Parathyroid adenoma (tissue), 2 donors: ENCODE results near the gene RNFT2.

ENCODE experiments used
- H2AFZ ChIP-seq: fragments of 300-600 bp; sonication (generic); one replicate; pipeline ENCODE4 v1.7.0; 2017; ENCODE audit warnings: antibody characterized with exemption, mild to moderate bottlenecking
- H3K27ac ChIP-seq: fragments of 300-600 bp; sonication (generic); one replicate; pipeline ENCODE4 v1.7.0; 2017
- H3K27me3 ChIP-seq: fragments of 300-600 bp; sonication (generic); one replicate; pipeline ENCODE4 v1.7.0; 2017; ENCODE audit warnings: low read length; ENCODE audit not compliant: control insufficient read depth, insufficient read depth
- H3K36me3 ChIP-seq: fragments of 300-600 bp; sonication (generic); one replicate; pipeline ENCODE4 v1.7.0; 2017; ENCODE audit warnings: low read length; ENCODE audit not compliant: control insufficient read depth, insufficient read depth
- H3K4me1 ChIP-seq: fragments of 300-600 bp; sonication (generic); one replicate; pipeline ENCODE4 v1.7.0; 2017; ENCODE audit warnings: control low read depth
- H3K4me2 ChIP-seq: fragments of 300-600 bp; sonication (generic); one replicate; pipeline ENCODE4 v1.7.0; 2017; ENCODE audit warnings: low read length
- H3K4me3 ChIP-seq: fragments of 300-600 bp; sonication (generic); one replicate; pipeline ENCODE4 v1.7.0; 2017; ENCODE audit warnings: low read depth, low read length
- H3K79me2 ChIP-seq: fragments of 300-600 bp; sonication (generic); one replicate; pipeline ENCODE4 v1.7.0; 2017; ENCODE audit warnings: control low read depth
- H3K9ac ChIP-seq: fragments of 300-600 bp; sonication (generic); one replicate; pipeline ENCODE4 v1.7.0; 2017; ENCODE audit warnings: mild to moderate bottlenecking
- H3K9me3 ChIP-seq: fragments of 300-600 bp; sonication (generic); one replicate; pipeline ENCODE4 v1.7.0; 2017; ENCODE audit warnings: low read length; ENCODE audit not compliant: control insufficient read depth
- TF ChIP-seq, protein P1 (sequence below): fragments of 300-600 bp; sonication (generic); IDR thresholded peaks from one replicate; pipeline ENCODE4 v1.7.0; 2017; ENCODE audit warnings: antibody characterized with exemption, mild to moderate bottlenecking
- donor health status: primary hyperparathyroidism.

The RNFT2 gene

DNA sequence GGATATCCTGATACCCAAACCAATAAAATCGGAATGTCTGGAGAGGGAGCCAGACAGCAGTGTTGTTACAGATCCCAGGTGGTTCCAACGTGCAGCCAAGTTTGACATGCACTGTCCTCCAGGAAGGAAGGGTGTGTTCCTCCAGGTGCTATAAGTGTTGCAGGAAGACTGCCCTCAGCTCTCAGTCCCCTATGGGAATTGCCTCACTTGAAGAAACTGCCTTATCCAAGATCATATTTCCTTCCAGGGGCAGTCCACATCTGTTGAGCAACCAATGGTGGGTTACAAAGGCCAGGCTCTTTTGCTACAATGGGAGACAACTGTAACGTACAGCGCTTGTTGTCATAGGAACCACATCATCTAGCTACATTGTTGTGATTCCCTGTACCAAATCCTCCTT, 159.4 kb downstream of the RNFT2 start:
- Histone ChIP-seq H3K79me2 (no peaks in the 10 kb centered on the region), H3K4me2 (no peak overlapping the region), H3K4me3 (no peak overlapping the region), H3K27ac (no peak overlapping the region), H3K36me3 (no peaks in the 10 kb centered on the region), H2AFZ (no peak overlapping the region), H3K4me1 (no peaks in the 10 kb centered on the region), H3K9me3 (no peaks in the 10 kb centered on the region), H3K27me3 (no peaks in the 10 kb centered on the region), H3K9ac (no peak overlapping the region)
- TF ChIP-seq, protein P1, sequence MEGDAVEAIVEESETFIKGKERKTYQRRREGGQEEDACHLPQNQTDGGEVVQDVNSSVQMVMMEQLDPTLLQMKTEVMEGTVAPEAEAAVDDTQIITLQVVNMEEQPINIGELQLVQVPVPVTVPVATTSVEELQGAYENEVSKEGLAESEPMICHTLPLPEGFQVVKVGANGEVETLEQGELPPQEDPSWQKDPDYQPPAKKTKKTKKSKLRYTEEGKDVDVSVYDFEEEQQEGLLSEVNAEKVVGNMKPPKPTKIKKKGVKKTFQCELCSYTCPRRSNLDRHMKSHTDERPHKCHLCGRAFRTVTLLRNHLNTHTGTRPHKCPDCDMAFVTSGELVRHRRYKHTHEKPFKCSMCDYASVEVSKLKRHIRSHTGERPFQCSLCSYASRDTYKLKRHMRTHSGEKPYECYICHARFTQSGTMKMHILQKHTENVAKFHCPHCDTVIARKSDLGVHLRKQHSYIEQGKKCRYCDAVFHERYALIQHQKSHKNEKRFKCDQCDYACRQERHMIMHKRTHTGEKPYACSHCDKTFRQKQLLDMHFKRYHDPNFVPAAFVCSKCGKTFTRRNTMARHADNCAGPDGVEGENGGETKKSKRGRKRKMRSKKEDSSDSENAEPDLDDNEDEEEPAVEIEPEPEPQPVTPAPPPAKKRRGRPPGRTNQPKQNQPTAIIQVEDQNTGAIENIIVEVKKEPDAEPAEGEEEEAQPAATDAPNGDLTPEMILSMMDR: no peak

DNA sequence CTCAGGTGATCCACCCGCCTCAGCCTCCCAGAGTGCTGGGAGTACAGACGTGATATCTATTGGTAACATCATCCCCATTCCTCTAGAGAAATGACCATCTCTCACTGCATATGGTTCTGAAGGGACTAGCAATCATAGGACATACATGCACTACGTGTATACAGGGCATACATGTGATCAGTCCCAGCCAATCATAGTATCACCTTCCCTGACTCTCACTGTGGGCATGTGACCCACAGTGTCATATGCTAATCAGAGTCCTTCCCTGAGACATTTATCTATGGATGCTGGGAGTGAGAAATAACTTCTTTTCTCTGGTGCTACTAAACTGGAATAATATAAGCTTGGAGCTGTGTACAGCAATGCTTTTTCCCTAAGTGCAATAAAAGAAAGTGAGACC, 160.6 kb downstream of the RNFT2 start:
- no peaks in the 10 kb centered on the region for H3K27me3 ChIP-seq
- H3K4me3 ChIP-seq: no peak overlapping the region
- H3K9ac ChIP-seq: no peak overlapping the region
- H3K27ac ChIP-seq: no peak overlapping the region
- H3K79me2 ChIP-seq: no peaks in the 10 kb centered on the region
- H3K4me1 ChIP-seq: no peaks in the 10 kb centered on the region
- no peaks in the 10 kb centered on the region for H3K9me3 ChIP-seq
- no peak overlapping the region for H2AFZ ChIP-seq
- TF ChIP-seq, protein P1: no peak
- no peaks in the 10 kb centered on the region for H3K36me3 ChIP-seq
- H3K4me2 ChIP-seq: no peak overlapping the region

DNA sequence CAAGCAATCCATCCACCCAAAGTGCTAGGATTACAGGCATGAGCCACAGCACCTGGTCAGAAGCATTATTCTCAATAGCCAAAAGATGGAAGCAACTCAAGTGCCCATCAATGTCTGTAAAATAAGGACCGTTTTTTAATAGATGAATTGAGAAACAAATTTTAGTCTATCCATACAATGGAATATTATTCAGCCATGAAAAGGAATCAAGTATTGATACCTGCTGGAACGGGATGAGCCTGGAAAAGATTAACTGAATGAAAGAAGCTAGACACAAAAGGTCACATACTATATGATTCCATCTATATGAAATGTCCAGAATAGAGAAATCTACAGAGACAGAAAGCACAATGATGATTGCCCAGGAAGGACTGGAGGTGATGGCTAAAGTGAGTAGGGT, 163.5 kb downstream of the RNFT2 start:
- TF ChIP-seq, protein P1: no peak
- Histone ChIP-seq H3K79me2 (no peaks in the 10 kb centered on the region), H3K27ac (no peak overlapping the region), H3K27me3 (no peaks in the 10 kb centered on the region), H3K4me2 (no peak overlapping the region), H3K4me1 (no peaks in the 10 kb centered on the region), H3K36me3 (no peaks in the 10 kb centered on the region), H3K9ac (no peak overlapping the region), H3K4me3 (no peak overlapping the region), H3K9me3 (no peaks in the 10 kb centered on the region), H2AFZ (no peak overlapping the region)
